Left hindlimb (tissue), 1 donor: ENCODE results near the gene KIF1A.
"Not testable (repeated sequence)": the region's sequence is repeated elsewhere in the genome, so short reads cannot be mapped to it uniquely, and the experiment has no call there.

ENCODE experiments used
- DNase-seq: peaks from one replicate; pipeline ENCODE4 v3.0.0-alpha.2; 2018

Gene KIF1A

DNA sequence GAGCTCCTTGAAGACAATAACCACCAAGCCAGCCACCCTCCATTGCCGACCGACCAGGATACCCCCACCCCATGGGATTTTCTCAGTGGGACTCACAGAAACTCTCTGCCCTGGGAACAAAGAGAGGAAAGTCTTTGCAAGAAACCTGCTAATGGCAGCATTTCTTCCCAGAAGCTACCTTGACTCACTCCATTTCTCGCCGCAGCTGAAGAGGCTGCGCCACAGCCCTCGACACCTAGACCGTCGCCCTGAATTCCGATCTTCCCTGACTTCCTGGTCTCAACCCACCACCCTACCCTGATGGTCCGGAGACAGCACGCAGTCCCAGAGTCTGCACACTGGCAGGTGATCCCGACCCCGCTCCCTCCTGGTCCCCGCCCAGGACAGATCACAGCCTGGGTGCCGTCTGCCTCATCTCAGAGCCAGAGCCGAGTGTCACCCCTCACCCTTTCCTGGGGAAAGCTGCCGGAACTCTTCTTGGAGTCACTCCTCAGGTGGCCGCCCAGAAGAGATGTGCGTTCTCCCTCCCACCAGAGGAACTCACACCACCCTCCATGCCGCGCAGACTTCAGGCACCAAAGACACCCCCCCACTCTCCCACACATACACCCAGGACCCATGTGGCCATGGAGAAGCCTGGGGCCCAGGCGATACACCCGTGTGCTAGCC is 103.8 kb downstream of the KIF1A start:
- DNase-seq: no peak

GRCh38 chr2:240714747-240715725 is 105.0 kb downstream of the KIF1A start:
- DNase-seq: no peak

DNA sequence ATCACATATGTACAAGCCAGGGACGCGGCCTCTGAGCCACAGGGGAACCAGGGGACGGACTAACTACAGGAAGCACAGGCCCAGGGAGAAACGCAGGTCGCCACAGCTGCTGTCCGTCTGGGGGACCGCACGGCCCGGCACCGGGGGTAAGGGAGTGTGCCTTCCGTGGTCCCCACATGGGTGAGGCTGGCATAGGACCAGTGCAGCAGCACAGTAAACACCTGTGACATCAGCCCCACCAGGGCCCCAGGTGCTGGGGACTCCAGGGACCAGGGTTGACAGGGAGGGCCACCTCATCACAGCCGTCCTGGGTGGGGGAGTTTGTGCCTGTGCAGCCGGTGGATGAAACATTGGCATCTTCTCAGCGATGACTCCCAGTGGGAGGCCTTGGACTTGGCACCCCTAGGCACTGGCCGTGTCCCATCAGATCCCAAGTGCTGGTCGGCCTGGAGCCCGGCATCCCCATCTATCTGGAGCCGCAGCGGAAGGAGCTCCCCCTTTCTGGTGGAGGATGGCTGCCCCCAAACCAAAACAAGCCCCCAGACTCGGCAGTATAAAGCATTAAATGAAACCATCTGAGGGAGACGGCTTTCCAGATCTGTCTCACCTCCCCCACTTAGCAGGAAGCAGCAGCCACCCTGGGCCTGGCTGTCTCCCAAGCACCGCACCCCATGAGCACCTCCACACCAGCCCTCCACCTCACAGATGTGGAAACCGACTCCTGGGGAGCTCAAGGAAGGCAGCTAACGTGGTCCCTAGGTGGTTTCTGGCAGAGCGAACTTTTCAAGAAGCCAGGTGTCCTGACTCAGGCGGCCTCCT is 105.9 kb downstream of the KIF1A start:
- no peak for DNase-seq

- no peak for DNase-seq
Observed at GRCh38 chr2:240713071-240713927, 106.7 kb downstream of the KIF1A start.

GRCh38 chr2:240712121-240712520 is 107.9 kb downstream of the KIF1A start:
- DNase-seq: no peak

DNA sequence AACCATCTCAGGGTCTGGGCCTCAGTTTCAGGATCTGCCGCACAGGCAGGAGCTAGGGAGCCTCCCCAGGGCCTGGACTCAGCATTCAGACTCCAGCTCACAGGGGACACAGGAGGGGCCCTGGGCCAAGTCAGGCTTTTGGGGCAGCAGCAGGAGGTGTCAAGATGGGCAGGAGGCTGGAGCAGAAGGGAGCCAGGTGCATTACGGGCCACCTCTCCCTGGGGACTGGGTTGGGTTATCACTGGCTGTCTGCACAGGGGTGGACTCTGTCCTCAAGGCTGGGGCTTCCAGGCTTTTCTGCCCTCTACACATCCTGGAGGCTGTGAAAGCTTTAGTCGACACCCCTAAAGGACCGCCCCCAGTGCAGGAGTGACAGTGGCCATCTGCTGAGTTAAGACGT is 108.3 kb downstream of the KIF1A start:
- no peak for DNase-seq

GRCh38 chr2:240711296-240711695 is 108.7 kb downstream of the KIF1A start:
- DNase-seq: no peak

- no peak for DNase-seq
Observed at GRCh38 chr2:240708457-240708856, 111.6 kb downstream of the KIF1A start.

GRCh38 chr2:240707821-240708220 is 112.2 kb downstream of the KIF1A start:
- DNase-seq: no peak

- DNase-seq: no peak
Observed at GRCh38 chr2:240707043-240707756, 112.8 kb downstream of the KIF1A start.

DNA sequence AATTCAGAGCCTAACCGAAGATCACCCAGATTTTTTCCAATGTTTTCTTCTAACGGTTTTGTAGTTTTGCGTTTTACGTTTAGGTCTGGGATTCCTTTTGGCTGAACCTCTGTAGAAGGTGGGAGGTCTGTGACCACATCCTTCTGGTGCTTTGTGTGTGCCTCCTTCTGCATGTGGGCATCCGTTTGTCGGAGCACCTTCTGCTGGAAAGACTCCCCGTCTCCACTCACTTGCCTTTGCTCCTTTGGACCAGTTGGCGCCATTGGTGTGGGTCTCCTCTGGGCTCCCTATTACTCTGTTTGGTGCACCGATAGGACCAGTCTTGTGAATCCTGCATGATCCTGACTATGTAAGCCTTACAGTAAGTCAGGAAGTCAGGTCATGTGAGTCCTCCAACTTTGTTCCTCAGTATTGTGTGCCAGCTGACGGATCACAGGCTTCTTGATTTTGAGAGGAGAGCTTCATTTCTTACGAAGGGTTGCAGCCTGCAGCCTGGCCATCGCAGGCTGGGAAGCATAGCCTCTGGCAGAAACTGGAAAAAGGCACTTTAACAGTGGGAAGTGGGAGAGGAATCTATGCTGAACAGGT is 114.7 kb downstream of the KIF1A start:
- DNase-seq: peak; percentile 19

- DNase-seq: peak; percentile 16
Observed at GRCh38 chr2:240704651-240705050, 115.4 kb downstream of the KIF1A start.

- DNase-seq: peak; percentile 19
Observed at GRCh38 chr2:240703417-240704341, 116.3 kb downstream of the KIF1A start.

DNA sequence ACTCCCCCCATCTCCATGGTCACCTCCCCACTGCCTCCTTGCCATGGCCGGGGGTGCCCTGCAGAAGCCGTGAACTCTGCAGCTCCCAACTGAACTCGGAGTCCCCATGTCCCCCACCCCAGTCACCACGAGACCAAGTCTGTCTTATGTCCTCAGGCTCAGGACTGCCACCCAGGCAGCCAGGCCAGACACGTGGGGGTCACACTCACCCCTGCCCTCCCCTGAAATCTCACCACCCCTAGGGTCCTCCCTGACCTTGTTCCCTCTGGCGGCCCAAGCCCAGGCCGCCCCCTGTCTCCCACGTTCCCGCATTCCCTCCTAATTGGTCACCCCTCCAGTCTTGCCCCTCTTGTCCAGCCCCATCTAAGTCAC is 117.4 kb downstream of the KIF1A start:
- DNase-seq: peak; percentile 8

DNA sequence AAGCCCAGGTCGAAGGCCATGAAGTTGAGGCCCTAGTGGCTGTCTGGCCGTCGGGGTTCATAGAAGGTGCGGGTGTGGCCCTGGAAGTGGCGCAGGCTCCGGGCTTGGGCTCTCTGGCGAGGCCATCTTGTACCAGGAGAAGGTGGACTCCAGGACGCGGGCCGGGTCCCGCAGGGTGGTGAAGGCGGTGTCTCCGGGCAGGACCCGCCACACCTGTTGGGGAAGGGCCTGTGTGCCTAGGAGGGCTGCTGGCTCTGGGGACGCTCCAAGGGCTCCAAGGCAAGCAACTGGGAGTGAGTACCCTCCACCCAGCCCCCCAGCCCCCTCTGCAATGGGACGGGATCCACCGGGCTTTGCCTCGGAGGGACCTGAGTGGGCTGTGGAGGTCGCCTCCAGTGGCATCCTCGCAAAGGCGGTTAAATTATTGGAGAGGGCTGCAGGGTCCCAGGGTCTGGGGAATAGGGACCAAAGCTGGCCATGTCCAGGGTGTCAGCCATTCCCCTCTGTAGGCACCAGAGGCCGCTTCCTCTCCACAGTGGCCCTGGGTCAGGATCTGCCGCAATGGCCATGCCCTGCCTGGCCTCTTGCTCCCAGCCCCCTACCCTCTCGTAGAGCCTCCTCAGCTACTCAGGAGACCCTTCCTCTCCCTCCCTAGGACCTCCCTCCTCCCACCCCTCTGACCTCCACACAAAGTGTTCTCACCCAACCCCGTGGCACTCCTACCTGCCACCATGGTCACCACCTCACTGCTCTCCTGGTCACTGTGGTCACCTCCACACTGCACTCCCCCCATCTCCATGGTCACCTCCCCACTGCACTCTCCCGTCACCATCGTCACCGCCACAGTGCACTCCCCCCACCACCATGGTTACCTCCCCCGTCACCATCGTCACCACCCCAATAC is 118.0 kb downstream of the KIF1A start:
- DNase-seq: peak; percentile 26

GRCh38 chr2:240701091-240701735 is 118.8 kb downstream of the KIF1A start:
- peak; percentile 23 for DNase-seq

DNA sequence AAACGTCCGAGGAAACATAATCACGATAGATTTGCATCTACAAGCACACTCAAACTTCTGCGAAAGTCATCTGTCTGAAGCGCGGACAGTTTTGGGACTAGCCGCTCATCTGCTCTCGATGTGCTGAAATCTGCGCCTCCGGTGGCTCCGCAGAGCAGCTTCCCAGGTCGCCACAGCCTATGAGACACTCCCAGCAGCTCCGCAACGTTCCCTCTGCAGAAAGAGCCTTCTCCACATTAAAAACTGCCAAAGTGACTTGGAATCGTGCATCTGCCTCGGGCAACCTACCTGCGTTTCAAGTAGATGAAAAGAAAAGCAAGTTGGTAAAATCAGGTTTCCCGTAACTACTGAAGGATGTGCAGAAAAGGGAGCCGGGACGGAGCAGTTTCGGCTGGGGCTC is 119.4 kb downstream of the KIF1A start:
- not testable (repeated sequence) for DNase-seq

GRCh38 chr2:240699835-240700234 is 120.2 kb downstream of the KIF1A start:
- peak; percentile 13 for DNase-seq
